ENCODE results near the gene LRRC56. TPM values are rescaled to one million over a fixed set of nuclear protein-coding genes. Genes with fewer than 3 reads are reported as not detected.

LRRC56 gene
- total RNA-seq, 1 experiment from 2014 or later, result 0.08 TPM

DNA sequence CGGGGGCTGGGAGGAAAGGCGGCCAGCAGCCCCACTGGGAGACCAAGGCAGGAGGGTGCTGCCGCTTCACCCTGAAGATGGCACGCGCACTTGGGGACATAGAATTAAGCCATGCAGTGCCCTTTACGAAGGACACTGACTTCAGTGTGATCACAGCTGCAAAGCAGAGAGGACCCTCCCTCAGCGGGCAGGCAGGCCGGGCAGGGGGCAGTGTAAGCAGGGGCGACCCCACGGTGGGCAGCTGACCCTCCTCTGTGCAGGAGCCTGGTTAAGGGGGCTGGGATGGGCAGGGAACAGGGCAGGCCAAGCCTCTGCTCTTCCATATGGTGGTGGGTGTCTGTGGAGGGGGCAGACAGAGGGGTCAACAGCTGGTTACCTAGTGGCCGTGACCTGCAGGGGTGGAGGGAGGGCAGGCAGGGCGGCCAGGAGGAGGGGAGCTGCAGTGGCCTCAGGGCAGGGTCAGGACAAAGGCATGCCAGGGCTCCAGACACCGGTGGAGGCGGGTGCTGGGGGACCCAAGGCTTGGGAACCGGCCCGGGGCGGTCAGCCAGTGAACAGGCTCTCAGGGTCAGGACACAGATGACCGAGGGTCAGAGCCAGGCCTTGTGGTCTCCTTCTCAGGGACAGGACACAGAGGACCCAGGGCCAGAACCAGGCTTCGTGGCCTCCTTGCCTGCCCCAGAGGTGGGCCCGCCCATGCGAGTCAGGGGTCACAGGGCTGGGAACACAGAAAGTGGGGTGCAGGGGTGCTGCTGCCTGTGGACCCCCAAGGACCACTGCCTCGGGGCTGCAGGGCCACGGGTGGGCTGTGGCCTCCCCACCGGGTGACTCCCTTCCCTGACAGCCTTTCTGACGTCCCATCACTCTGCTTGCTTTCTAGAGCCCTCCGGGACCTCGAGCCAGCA, 16.0 kb downstream of the LRRC56 start:
- Histone ChIP-seq H3K4me3 (no peak overlapping the region), H3K27me3 (peaks cover 4% of the 10 kb centered on the region; the same call in 1 of the 2 replicates), H3K4me1 (peaks cover 16% of the 10 kb centered on the region), H3K9me3 (replicated peaks) (no peaks in the 10 kb centered on the region), H3K27ac (no peak overlapping the region), H3K36me3 (no peaks in the 10 kb centered on the region)
- DNase-seq, result no peak

DNA sequence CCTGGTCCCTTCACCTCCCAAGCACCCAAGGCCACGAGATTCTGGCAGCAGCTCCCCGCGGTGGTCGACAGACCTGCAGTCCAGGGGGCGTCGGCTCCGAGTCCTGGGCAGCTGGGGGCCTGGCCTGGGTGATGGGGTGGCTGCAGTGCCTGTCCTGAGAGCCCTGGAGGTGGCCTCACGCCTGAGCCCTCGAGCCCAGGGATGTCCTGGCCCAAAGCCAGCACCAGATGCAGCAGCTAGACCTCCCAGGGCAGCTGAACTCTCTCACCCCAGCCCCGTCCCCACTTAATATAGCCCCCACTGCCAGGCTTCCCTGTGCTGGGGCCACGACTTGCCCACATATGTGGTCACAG, 16.6 kb downstream of the LRRC56 start:
- peaks cover 16% of the 10 kb centered on the region for H3K4me1 ChIP-seq
- H3K36me3 ChIP-seq, result no peaks in the 10 kb centered on the region
- no peaks in the 10 kb centered on the region for H3K9me3 ChIP-seq (replicated peaks)
- no peak for DNase-seq
- H3K27ac ChIP-seq, result no peak overlapping the region
- H3K27me3 ChIP-seq, result peaks cover 4% of the 10 kb centered on the region; the same call in 1 of the 2 replicates
- H3K4me3 ChIP-seq, result no peak overlapping the region

DNA sequence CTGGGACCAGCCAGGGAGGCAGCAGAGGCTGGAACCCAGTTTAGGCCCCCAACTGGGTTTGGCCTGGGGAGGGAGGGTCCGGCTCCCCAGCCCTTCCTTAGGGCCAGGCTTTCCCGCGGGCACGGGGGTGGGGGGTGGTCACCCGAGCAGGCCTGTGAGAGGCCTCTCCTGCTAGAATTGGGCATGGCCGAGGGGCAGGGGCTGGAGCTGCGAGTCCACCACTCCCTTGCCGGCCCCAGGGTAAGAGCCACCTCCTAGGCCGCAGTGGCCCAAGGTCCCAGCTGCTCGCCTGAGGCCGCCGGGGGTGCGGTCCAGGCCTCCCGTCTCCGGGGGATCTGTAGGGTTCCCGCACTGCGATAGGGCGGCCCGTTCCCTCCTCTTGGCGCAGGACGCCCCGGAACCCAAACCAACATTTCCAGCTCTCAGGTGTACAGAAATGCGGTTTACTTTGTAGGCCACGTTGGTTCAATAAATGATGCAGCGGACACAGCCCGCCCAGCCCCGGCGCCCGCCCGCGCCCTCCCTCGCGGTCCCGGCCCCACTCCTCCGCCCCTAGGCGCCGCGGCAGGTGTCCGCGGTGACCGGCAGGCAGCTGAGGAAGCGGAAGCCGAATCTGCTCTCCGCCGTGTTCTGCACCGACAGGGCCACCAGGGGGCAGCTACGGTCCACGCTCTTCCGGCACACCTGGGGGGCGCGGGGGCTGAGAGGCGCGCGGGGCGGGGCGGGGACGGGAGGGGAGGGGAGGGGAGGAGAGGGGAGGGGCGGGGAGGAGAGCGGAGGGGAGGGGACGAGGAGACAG, 17.3 kb downstream of the LRRC56 start:
- Histone ChIP-seq H3K36me3 (no peaks in the 10 kb centered on the region), H3K4me1 (peaks cover 16% of the 10 kb centered on the region), H3K27me3 (peaks cover 4% of the 10 kb centered on the region; the same call in 1 of the 2 replicates), H3K4me3 (peak overlapping the region; percentile 15; the same call in 1 of the 2 replicates), H3K27ac (no peak overlapping the region), H3K9me3 (replicated peaks) (no peaks in the 10 kb centered on the region)
- peak; percentile 64 to 83 for DNase-seq

DNA sequence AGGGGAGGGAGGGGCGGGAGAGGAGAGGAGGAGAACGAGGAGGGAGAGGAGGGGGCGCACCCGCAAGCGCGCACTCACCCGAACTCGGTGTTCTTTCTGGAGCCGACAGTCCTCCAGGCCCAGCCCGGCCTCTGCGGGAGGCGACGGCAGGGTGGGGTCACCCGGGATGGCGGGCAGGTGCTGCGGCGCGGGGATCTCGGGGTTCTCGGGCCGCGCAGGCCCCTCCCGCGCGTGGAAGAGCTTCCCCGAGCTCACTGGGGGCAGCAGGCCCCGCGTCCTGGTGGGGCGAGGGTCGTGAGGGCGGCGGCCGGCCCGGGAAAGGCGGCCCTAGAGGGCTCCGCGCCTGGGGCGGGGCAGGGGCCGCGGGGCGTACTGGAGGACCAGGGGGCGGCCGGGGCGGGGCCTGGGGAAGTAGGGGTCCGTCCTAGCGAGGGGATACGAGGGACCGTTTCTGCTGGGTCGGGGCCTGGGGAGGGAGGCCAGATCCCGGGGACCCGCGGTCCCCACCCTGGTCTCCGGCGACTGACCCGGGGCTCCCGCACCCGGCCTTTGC, 18.0 kb downstream of the LRRC56 start:
- Histone ChIP-seq H3K4me3 (no peak overlapping the region), H3K4me1 (peaks cover 16% of the 10 kb centered on the region), H3K9me3 (replicated peaks) (no peaks in the 10 kb centered on the region), H3K27ac (no peak overlapping the region), H3K36me3 (no peaks in the 10 kb centered on the region), H3K27me3 (peaks cover 4% of the 10 kb centered on the region; the same call in 1 of the 2 replicates)
- DNase-seq, result no peak

DNA sequence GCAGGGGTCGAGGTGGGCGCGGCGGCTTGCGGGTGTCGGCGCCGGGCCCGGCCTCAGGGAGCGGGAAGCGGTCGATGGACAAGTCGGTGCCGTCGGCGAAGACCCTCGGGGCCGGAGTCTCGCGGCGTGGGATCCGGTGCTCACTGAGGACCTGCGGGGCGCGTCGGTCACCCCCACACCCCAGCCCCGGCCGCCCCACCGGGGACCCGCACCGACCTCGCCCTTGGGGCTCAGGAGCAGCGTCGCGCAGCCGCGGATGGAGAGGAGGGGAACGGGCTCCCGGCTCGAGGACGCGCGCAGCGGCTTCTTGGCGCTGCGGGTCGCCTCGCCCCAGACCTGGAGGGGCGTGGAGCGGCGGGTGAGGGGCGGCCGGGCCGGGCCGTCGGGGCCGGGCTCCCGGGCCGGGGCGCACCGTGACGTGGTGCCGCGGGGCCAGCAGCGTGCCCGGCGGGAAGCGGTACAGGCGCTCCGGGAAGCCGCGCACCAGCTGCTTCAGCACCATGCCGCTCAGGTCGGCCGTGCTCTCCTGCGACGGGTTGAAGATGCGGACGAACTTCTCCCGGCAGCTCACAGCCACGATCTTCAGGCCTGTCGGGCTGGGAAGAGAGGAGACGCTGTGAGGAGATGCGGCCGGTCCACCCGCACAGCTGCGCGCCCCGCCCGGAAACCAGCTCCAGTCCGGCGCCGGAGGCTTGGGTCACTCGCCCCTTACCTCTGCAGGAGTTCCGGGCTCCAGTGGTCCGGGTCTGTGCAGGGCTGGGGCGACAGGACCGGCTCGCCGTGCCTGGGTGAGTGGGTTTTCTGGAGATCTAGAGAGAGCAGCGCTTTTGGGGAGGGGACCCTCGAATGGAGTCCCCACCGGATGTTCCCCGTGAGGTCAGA, 18.7 kb downstream of the LRRC56 start:
- H3K4me1 ChIP-seq, result peaks cover 16% of the 10 kb centered on the region
- no peaks in the 10 kb centered on the region for H3K36me3 ChIP-seq
- H3K27me3 ChIP-seq, result peaks cover 4% of the 10 kb centered on the region; the same call in 1 of the 2 replicates
- H3K27ac ChIP-seq, result no peak overlapping the region
- DNase-seq, result no peak
- no peaks in the 10 kb centered on the region for H3K9me3 ChIP-seq (replicated peaks)
- H3K4me3 ChIP-seq, result no peak overlapping the region

DNA sequence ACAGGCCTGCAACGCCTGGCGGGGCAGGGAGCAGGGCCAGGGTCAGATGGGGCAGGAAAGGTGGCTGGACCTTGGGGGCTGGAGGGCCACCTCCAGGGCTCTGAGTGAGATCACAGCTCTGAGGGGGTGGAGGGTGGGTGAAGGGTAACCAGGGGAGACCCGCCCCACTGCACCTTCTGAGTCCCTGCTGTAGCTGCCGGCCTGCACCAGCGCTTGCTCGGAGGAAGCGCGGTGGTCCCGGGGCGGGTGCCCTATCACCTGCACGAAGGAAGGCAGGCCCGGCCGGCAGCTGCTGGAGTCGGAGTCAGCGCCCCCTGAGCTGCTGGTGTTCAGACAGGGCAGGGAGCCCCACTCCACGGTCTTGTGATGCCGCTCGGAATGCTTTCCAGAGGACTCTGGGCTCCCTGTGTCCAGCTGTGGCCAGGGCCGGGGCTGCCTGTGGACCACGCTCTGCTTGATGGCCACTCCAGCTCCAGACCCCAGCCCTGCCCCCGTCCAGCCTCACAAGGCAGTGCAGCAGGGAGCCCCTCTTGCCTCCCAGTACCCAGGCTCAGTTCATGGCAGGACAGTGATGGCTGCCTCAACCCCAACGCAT, 19.4 kb downstream of the LRRC56 start:
- H3K4me3 ChIP-seq, result no peak overlapping the region
- no peak overlapping the region for H3K27ac ChIP-seq
- H3K4me1 ChIP-seq, result peaks cover 16% of the 10 kb centered on the region
- peaks cover 4% of the 10 kb centered on the region; the same call in 1 of the 2 replicates for H3K27me3 ChIP-seq
- H3K9me3 ChIP-seq (replicated peaks), result no peaks in the 10 kb centered on the region
- no peaks in the 10 kb centered on the region for H3K36me3 ChIP-seq
- DNase-seq, result no peak

DNA sequence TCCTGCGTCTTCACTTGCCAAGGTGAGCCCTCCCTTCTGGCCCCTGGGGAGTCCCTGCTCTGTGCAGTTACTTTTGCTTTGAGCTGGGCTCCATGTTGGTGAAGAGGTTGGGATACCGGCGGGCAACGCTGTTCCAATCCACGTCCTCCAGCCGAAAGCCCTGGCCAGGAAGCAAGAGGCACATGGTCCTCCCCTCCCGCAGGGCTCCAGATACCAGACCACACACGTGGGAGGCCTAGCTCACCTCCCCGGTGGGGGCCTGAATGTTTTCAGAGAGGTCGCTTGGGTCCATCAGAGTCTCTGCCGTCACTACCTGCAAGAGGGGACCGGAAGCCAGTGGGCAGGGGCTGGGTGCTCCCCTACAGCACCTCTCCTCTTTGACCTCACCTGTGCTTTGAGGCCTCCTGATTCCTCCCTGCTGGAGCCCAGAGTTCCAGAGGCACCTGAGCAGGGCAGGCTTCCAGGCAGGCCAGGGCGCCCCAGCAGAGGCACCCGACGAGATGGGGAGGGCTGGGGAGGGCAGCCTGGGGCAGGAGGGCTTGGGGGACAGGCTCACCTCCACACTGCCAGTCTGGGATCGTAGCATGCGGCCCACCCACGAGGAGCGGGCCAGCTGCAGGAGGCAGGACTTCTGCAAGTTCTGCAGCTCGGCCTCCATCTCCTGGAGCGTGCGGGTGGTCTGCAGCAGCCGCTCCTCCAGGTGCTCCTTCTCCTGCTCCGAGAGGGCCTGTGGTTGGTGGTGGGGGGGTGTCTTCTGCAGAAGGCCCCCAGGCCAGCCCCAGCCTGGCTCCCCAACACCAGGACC, 20.2 kb downstream of the LRRC56 start:
- no peak overlapping the region for H3K4me3 ChIP-seq
- H3K9me3 ChIP-seq (replicated peaks), result no peaks in the 10 kb centered on the region
- peaks cover 4% of the 10 kb centered on the region; the same call in 1 of the 2 replicates for H3K27me3 ChIP-seq
- DNase-seq, result peak; percentile 56 to 58
- H3K36me3 ChIP-seq, result no peaks in the 10 kb centered on the region
- H3K27ac ChIP-seq, result no peak overlapping the region
- peaks cover 16% of the 10 kb centered on the region for H3K4me1 ChIP-seq

DNA sequence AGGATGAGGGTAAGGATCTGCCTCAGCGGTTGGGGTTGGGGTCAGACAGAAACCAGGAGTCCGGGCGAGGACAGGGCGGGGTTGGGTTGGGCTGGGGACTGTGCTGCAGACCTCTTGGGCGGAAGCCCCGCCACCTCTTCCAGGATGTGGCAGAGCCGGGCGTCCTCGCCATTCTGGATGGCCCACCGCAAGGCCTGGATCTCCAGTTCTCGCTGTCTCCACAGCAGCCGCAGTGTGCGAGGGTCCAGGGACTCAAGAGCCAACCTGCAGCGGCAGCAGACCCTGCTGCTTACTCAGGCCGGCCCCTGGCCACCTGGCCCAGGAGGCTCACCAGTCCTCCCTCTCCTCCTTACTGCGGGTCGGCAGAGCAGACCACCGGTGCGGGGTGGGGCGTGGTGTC, 21.2 kb downstream of the LRRC56 start:
- Histone ChIP-seq H3K4me1 (peaks cover 16% of the 10 kb centered on the region), H3K27me3 (peaks cover 4% of the 10 kb centered on the region; the same call in 1 of the 2 replicates), H3K4me3 (no peak overlapping the region), H3K9me3 (replicated peaks) (no peaks in the 10 kb centered on the region), H3K27ac (no peak overlapping the region), H3K36me3 (no peaks in the 10 kb centered on the region)
- no peak for DNase-seq

DNA sequence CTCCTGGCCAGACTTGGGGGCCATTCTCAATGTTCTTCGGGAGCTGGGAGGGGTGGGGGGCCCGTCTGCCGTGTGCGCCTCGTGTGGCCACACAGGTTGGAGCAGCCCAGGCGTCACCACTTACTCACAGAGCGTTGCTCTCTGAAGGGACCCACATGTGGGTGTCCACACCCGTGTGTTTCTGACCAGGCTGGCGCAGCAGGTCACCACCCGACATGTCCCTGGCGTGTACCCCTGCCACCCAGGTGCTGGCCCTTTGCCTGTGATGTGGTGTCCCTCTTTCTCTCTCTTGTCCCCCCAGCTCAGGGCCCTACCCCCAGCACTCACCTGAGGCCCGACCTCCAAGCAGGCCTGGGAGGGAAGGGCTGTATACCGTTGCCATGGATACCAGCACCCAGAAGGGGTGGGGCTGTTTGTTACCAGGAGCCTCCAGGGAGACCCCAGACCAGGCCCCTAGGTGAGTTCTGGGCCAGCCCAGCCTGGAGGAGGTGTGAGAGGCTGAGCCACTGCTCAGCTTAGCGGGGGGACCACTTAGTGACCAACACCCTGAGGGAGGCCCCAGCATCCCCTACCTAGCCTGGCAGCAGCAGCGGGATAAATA, 21.8 kb downstream of the LRRC56 start:
- H3K4me3 ChIP-seq, result no peak overlapping the region
- no peak for DNase-seq
- 0 out of 2 replicates have a peak, but pooled peaks cover under 1% of the 10 kb centered on the region for H3K27me3 ChIP-seq
- H3K36me3 ChIP-seq, result no peaks in the 10 kb centered on the region
- H3K27ac ChIP-seq, result no peak overlapping the region
- H3K9me3 ChIP-seq (replicated peaks), result no peaks in the 10 kb centered on the region
- H3K4me1 ChIP-seq, result peaks cover 10% of the 10 kb centered on the region

DNA sequence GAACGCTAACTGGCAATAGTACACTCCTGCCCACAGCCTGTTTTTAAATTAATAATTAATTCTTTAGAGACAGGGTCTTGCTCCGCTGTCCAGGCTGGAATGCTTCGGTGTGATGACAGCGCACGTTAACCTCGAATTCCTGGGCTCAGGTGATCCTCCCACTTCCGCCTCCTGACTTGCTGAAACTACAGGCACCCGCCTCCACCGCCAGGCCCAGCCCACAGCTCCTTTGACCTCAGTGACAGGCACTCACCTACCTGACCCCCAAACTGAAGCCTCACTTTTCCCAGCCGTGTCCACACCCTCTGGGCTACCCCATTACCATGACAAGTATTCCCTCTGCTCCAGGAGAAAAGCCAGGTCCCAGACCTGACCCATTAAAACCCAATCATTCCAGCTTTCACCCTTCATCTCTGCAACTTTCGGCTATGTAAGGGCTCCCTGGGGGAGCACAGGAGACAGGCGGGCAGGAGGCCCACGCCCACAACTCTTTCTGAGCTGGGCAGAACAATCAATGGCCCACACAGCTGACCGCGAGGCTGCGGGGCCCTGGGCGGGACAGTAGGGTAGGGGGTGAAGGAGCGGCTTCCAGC, 22.5 kb downstream of the LRRC56 start:
- Histone ChIP-seq H3K9me3 (replicated peaks) (no peaks in the 10 kb centered on the region), H3K27me3 (no peaks in the 10 kb centered on the region), H3K4me1 (peaks cover 3% of the 10 kb centered on the region; the same call in 1 of the 2 replicates), H3K4me3 (peak overlapping the region; percentile 83), H3K27ac (no peak overlapping the region), H3K36me3 (no peaks in the 10 kb centered on the region)
- DNase-seq, result no peak

DNA sequence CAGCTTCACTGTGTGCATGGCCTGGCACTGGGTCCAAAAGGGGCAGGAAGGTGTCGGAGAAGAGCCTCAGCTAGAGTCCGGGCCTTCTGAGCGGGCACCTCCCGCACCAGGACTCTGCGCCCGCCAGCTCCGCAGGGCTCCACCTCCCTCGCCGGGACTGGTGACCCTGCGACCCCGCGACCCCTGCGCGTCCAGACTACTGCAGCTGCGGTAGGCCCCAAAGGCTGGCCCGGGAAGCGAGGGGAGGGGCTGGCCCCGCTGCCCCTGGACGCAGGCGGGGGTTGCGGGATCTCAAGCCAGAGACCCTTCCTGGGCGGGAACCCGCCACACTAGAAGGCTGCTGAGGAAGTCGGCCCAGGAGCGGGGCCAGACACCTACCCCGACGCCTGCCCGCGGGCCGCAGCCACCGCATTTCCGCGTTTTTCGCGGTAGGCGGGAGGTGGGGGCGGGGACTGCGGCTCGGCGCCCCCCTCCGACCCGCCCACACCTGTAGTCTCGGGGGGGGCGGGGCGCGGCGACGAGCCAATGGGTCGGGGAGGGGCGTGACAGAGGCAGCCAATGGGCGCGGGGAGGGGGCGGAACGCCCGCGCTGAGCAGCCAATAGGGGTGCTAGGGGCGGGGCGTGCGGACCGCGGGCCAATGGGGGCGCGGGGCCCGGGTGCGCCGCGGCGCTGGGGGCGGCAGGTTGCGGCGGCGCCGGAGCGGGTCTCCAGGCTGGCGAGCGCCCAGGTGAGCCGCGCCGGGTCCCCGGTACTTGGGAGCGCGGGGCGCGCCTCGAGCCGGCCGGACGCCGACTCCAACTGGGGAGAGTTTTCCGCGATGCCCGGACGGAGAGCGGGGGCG, 23.2 kb downstream of the LRRC56 start, which contains the start of the genes LMNTD2 and RASSF7:
Gene LMNTD2, minus strand, starts transcription at position 434 of the 843 bp plus-strand sequence. Its CDS starts 22 bp downstream, at position 412.
Gene RASSF7, plus strand, starts transcription at position 666 of the 843 bp plus-strand sequence. CDS start 799 bp downstream, outside the sequence.
- no peaks in the 10 kb centered on the region for H3K27me3 ChIP-seq
- DNase-seq, result peak; percentile 88 to 91
- H3K4me1 ChIP-seq, result peaks cover 3% of the 10 kb centered on the region; the same call in 1 of the 2 replicates
- no peaks in the 10 kb centered on the region for H3K9me3 ChIP-seq (replicated peaks)
- peak within 1 kb of the TSS; percentile 83 for H3K4me3 ChIP-seq
- H3K27ac ChIP-seq, result no peak within 1 kb of the TSS
- no peaks in the 10 kb centered on the region for H3K36me3 ChIP-seq
